Brain microvascular endothelial cell (primary cell): Measurements from ENCODE around the gene SLC13A4.
A peak's percentile ranks its signal among the peaks of the same experiment; 100 is the strongest.

Experiments used
- DNase-seq: peaks from one replicate; pipeline ENCODE4 v3.0.0-alpha.2; 2020
- H3K27ac ChIP-seq: fragments of 250-450 bp; sonication (Bioruptor Pico); 2 replicates; pipeline ENCODE4 v1.5.1; 2020; ENCODE audit warnings: mild to moderate bottlenecking, moderate library complexity
- H3K27me3 ChIP-seq: fragments of 250-450 bp; sonication (Bioruptor Pico); replicated peaks from 2 replicates; pipeline ENCODE4 v1.5.1; 2020; ENCODE audit warnings: mild to moderate bottlenecking
- H3K36me3 ChIP-seq: fragments of 250-450 bp; sonication (Bioruptor Pico); replicated peaks from 2 replicates; pipeline ENCODE4 v1.5.1; 2020; ENCODE audit warnings: mild to moderate bottlenecking
- H3K4me3 ChIP-seq: 2 replicates; pipeline ENCODE4 v1.5.1; 2011; ENCODE audit warnings: low read depth, mild to moderate bottlenecking, control low read depth, low read length, moderate library complexity
- in situ Hi-C: cut with HindIII; loops from 2 replicates; pipeline ENCODE4 v1.10.0; 2017; ENCODE audit warnings: low sequenced_read_pairs, low pct_ligation_motif_present
- TF ChIP-seq, protein P1 (sequence below): IDR thresholded peaks from 2 replicates; pipeline ENCODE4 v1.5.1; 2011; ENCODE audit warnings: low read depth, mild to moderate bottlenecking, moderate library complexity, low read length, control low read depth, inconsistent platforms; ENCODE audit errors: missing control alignments

Gene SLC13A4

DNA sequence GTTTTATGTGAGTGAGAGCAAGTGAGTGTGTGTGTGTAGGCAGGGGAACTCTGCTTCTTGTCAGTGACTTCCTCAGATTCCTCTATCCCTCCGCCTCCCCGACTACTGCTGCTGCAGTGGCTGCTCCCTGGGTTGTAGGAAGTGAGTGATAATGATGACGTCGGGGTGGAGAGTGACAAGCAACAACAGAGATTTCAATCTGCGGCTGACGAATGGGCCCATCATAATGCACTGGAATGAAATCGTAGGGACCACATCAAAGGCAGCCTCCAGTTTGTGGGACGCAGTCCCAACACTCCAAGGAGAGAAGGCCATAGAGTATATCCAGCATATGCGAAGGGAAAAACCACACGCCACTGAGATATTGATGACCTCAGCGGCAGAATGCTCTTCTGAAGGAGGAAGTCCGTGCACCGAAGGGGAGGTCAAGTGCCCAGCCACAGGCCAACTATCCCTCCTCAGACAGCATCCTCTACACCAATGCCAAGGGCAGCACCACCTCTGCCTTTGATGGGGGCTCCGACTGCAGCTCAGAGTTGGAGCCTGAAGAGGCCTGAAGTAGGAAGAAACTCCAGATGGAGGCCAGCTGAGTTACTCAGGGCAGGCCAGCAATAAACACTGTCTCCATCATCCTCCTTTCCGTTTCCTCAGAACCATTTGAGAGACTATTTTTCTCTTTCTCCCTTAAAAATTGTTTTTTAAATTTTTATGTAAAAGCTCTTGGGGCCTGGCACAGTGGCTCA lies 77.0 kb downstream of the SLC13A4 start:
- Histone ChIP-seq H3K36me3 (peaks cover 11% of the 10 kb centered on the region), H3K4me3 (no peak overlapping the region), H3K27me3 (no peaks in the 10 kb centered on the region), H3K27ac (peak overlapping the region; percentile 7)
- in situ Hi-C loops: no loop called here
- peak; percentile 73 for DNase-seq
- TF ChIP-seq, protein P1, sequence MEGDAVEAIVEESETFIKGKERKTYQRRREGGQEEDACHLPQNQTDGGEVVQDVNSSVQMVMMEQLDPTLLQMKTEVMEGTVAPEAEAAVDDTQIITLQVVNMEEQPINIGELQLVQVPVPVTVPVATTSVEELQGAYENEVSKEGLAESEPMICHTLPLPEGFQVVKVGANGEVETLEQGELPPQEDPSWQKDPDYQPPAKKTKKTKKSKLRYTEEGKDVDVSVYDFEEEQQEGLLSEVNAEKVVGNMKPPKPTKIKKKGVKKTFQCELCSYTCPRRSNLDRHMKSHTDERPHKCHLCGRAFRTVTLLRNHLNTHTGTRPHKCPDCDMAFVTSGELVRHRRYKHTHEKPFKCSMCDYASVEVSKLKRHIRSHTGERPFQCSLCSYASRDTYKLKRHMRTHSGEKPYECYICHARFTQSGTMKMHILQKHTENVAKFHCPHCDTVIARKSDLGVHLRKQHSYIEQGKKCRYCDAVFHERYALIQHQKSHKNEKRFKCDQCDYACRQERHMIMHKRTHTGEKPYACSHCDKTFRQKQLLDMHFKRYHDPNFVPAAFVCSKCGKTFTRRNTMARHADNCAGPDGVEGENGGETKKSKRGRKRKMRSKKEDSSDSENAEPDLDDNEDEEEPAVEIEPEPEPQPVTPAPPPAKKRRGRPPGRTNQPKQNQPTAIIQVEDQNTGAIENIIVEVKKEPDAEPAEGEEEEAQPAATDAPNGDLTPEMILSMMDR: no peak

DNA sequence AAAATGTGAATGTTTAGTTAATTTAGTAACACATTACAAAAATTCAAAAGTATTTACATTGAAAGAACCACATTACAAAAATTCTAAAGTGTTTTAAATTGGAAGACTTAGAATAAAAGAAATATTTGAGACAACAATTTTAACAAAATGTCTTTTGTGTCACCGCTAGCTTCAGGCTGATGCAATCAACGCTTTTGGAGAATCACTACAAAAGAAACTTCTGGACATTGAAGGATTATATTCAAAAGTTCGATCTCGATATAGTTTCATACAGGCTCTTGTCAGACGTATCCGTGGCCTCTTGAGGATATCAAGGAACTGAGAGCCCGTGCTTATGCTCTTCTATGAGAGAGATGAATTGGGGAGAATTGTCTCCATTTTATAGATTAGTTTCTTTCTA lies 79.8 kb downstream of the SLC13A4 start:
- in situ Hi-C loops: no loop called here
- no peak for DNase-seq

DNA sequence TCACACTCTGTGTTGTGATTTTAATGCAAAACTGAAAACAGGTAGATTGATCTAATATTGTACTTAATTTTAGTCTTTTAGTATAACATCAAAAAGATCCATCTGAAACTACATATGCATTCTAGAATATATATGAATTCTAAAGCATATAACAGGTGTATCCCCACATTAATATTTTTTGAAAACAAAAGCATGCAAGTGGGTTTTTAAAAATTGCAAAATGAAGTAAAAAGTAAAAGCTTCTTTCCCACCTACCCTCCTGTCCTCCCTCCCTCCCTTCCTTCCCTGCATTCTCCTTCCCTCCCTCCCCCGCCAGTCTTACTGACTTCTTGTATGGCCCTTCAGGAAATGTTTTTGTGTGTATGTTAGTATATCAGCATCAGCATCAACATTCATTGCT lies 80.2 kb downstream of the SLC13A4 start:
- no peak for DNase-seq
- Histone ChIP-seq H3K27ac (no peak overlapping the region), H3K4me3 (no peak overlapping the region), H3K27me3 (no peaks in the 10 kb centered on the region), H3K36me3 (peaks cover 20% of the 10 kb centered on the region)
- in situ Hi-C loops: no loop called here
- TF ChIP-seq, protein P1: no peak

More for the DNA sequence above, 79.8 kb downstream of the SLC13A4 start:
- TF ChIP-seq, protein P1: no peak
- Histone ChIP-seq H3K27me3 (no peaks in the 10 kb centered on the region), H3K27ac (no peak overlapping the region), H3K36me3 (peaks cover 20% of the 10 kb centered on the region), H3K4me3 (no peak overlapping the region)

DNA sequence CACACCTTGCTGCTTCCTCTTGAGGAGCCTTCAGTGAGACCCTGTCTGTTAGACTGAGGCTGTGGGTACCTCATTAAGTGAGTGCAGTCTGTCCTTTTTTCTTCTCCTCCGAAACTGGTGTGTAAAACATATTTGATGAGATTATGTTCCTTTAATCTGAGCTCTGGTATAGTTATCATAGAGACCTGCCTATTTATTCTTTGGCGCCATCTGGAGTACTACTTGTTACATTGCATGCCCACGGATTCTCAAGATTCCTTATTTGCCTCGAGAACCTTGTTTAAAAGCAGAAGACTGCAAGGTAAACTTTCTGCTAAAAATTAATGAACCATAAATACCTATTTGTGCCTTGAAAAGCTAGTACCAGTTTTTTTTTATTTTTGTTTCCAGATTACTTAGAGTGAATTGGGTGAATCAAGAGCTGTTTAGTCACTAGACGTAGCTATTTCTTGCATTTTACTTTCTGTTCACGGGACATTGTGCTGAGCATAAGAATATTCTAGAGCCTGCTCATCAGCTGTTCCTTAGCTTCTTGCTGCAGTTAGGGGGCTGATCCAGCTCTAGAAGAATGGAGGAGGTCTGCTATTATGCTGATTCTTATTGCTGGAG lies 82.6 kb downstream of the SLC13A4 start:
- no peaks in the 10 kb centered on the region for H3K27me3 ChIP-seq
- no peak overlapping the region for H3K4me3 ChIP-seq
- in situ Hi-C loops: no loop called here
- DNase-seq: peak; percentile 64
- peaks cover 20% of the 10 kb centered on the region for H3K36me3 ChIP-seq
- no peak overlapping the region for H3K27ac ChIP-seq
- TF ChIP-seq, protein P1: peak; percentile 65

DNA sequence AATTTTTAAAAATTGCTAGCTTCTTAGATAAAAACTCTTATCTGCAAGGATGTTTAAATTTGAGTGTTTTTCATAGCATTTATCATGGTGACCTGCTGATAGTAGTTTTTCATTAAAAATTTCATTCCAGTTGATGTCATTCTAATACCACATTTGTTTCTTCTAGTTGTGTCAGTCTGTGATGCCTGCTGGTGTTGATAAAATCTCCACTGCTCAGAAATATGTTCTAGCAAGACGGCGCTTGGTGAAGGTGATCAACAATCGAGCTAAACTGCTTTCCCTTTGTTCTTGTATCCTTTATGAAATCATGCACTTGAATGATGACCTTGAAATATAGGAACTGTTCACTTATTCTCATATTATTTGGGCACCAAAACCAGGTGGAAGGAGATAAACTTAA lies 83.3 kb downstream of the SLC13A4 start:
- Histone ChIP-seq H3K27me3 (no peaks in the 10 kb centered on the region), H3K4me3 (no peak overlapping the region), H3K36me3 (peaks cover 22% of the 10 kb centered on the region), H3K27ac (no peak overlapping the region)
- DNase-seq: no peak
- TF ChIP-seq, protein P1: no peak
- in situ Hi-C loops: no loop called here
